ENCODE results near the gene SLC25A46.
"Not testable (repeated sequence)": the region's sequence is repeated elsewhere in the genome, so short reads cannot be mapped to it uniquely, and the experiment has no call there.

Gene SLC25A46

DNA sequence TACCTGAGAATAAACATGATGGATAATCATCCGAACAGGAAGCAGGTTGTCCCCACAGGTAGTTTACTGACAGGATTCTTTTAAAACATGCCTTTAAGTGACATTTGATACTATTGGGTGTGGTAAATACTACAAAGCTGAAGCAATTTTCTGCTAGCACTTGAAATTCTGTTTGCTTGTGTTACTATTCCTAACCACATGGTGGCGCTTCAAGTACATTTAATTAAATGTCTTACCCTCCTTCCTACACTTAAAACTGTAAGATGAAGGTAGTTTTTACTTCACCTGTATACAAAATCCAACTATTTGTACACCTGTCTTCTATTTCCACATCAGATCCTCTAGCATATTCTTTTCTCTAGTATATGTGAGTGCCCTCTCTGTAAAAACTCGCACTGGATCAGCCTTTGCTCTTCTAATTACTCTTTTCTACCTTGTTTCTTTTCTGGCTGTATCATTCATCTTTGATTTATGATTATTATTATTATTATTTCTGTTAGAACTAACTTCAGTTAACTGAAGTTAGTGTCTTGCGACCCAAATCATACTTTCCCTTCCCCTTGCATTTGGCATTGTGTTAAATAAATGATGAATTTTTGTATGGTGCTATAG, 18.4 kb downstream of the SLC25A46 start:
- DNase-seq (ENCODE audit: low spot score), result peak; percentile 75

DNA sequence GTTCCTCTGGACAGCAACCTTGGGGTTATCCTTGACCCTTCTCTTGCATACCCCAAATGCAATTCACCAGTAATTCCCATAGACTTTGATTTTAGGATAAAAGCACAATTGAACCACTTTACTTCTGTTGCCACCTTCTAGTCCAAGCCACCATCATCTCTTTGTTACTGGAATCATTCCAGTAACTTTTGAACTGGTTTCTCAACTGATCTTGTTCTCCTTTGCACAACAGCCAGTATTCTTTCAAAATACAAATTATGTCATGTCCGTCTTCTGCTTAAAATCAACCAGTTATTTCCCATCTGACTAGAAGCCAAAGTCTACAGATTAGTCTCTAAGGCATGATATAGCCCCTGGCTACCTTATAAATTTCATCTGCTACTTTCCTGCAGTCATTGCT, 21.4 kb downstream of the SLC25A46 start:
- no peak for DNase-seq (ENCODE audit: low spot score)

DNA sequence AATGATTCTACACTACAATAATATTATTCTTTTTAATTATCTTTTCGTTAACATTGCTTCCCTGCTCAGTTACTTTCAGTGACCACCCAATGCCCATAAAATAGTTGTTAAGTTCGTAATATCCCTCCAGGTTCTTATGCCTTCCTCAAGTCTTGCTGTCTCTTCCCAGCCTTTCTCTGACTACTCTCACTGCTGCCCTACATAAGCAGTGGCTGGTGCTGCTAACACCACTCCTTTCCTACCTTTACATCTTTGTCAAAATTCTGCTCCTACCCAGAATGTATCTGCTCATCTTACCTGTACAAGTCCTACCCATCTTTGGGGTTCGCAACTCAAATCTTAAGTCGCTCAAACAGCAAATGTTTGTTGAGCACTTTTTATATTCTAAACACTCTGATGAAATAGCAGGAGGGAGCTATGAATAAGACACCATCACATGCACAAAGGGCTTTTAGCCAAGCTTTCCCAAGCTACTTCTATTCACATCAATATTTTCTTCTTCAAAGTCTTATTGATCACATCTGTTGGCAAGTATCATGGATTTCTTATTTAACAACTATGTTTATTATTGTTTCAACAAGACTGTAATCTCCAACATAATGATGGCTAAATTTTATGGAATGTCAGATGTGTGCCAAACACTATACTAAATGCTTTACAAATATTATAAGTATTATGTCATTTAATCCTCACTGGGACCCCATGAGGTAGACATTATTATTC, 29.5 kb downstream of the SLC25A46 start:
- no peak for DNase-seq (ENCODE audit: low spot score)

DNA sequence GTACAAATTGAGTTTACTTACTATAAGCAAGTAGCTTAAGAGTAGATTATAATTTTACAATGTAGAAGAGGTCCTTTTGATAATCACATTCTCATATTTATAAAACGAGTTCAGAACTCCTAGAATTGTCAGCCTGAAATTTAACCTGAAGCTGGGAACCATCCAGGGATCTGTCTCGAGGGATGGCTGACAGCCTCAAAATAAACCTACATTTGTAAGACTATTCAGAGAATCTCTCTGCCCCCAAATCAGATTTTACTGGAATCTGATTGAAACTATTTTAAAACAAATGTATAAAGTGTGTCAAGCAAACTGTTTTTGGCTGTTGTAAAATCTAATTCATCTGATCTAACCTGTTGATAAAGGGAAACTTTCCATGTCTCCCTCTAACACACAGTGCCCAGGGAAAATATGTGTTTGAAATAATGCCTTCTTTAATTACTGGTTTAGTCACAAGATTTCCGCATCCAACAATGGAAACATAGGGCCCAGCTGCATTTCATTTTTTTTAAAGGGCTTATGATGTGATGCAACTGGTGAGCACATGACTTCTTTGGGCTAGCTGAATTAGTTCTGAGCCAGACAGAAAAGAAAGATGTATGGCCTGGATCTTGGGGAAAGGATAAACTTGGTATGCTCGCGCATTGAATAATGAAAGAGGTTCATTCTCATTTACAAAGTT, 30.3 kb downstream of the SLC25A46 start:
- no peak for DNase-seq (ENCODE audit: low spot score)

DNA sequence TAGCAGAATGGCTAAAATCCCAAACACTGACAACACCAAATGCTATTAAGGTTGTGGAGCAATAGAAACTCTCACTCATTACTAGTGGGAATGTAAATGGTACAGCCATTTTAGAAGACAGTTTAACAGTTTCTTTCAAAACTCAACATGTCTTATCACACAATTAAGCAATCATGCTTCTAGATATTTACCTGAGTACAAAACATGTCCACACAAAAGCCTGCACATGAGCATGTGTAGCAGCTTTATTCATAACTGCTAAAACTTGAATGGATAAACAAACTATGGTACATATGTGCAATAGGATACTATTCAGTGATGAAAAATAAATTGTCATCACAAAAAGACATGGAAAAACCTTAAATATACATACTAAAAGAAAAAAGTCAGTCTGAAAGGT, 31.5 kb downstream of the SLC25A46 start:
- DNase-seq (ENCODE audit: low spot score), result no peak

DNA sequence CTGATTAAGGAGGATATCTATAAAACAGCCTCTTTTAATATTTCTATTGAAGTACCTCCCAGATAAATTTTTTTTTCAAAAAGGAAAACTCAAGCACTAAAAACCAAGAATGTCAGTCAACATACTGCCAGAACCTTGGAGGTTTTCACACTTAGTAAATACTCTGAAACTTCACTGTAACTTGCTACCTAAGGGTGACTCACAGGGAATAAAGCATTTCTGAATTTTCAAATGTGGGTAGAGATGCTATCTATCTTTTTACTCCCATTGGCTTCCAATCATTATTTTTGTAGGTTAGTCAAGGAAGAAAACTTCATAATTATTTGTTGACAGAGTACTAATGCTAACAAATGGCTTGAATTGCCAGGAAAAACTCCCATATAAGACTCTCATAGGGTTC, 46.1 kb downstream of the SLC25A46 start:
- no peak for DNase-seq (ENCODE audit: low spot score)

DNA sequence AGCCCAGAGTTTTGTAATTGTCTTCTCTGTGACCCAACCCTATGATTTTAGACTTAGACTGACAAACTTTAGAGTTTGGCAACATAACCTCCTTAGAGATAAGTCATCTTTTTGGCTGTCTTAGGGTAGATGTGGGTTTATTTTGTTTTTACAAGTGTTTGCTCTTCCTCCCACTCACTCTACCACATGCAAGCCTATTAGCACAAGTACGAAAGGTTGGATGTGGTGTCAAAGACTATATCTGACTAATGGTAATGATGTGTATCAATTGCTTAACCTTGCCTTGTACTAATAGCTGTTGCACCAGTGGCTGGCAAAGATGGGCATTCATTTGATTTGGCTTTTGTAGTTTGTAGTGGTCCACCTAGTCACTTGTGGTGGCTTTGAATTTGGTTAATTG, 46.5 kb downstream of the SLC25A46 start:
- DNase-seq (ENCODE audit: low spot score), result no peak

DNA sequence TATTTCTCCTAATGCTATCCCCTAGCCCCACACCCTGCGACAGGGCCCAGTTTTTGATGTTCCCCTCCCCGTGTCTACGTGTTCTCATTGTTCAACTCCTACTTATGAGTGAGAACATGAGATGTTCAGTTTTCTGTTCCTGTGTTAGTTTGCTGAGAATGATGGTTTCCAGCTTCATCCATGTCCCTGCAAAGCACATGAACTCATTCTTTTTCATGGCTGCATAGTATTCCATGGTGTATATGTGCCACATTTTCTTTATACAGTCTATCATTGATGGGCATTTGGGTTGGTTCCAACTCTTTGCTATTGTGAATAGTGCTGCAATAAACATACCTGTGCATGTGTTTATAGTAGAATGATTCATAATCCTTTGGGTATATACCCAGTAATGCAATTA, 49.2 kb downstream of the SLC25A46 start:
- DNase-seq (ENCODE audit: low spot score), result not testable (repeated sequence)

DNA sequence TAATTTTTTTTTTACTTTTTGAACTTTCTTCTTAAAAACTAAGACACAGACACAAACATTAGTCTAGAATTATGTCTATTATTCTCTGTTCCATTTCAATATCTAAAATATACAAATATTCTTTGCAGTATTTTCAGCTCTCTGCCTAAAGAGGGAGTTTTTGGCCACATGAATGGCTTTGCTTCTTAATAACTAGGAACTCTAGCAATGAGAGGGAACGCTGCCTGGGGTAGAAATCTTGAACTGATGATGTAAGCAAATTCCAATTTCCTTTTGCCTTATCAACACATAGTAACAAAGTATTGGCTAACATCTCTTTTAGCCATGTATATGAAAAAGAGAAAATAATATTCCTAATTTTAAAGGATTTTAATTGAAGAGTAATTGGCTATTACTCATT, 51.9 kb downstream of the SLC25A46 start:
- peak; percentile 28 for DNase-seq (ENCODE audit: low spot score)

DNA sequence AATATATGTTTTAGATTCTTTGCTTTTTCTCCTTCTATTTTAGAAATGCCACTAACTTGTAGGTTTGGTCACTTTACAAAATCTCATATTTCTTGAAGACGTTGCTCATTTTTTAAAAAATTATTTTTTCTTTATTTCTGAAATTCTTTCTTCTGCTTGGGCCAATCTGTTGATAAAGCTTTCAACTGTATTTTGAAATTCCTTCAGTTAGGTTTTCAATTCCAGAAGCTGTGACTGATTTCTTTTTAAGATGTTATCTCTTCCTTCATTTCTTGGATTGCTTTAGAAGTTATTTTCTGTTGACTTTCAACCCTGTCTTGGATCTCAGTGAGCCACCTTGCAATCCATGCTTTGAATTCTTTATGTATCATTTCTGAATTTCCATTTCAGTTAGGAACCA, 64.2 kb downstream of the SLC25A46 start:
- DNase-seq (ENCODE audit: low spot score), result no peak

DNA sequence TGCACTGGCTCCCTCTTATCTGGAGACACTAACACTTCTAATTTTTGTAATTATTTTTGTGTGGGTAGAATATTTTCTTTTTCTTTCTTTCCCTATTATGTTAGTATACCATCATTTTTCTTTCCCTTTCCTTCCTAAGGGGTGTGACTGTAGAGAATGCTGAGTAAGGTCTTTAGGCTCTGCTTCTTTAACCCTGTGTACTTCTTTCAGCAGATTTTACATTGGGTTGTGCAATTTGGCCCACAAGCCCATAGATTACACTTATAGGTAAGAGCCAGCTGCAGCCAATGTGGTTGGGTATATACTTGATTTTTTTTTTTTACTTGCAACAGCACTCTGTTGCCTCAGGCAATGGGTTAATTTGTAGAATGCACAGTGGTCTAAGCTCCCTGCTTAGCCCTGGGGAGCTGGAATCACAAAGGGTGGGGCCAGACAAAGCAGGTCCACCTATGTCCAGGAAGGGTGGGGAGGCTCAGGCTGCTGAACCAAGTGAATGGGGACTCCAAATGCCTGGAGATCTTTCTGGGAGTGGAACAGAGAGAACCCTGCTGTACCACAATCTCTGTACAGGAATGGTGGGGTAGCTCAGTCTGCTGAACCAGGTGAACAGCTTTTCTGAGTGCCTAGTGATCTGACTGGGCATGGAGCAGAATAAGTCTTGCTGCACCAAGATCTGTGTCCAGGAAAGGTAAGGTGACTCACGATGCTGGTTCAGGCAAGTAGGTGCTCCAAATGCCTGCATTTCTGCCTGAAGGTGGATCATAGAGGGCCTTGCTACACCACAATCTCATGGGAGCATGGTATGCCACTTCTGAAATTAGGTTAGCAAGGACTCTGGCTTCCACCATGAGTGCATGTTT, 64.9 kb downstream of the SLC25A46 start:
- no peak for DNase-seq (ENCODE audit: low spot score)

DNA sequence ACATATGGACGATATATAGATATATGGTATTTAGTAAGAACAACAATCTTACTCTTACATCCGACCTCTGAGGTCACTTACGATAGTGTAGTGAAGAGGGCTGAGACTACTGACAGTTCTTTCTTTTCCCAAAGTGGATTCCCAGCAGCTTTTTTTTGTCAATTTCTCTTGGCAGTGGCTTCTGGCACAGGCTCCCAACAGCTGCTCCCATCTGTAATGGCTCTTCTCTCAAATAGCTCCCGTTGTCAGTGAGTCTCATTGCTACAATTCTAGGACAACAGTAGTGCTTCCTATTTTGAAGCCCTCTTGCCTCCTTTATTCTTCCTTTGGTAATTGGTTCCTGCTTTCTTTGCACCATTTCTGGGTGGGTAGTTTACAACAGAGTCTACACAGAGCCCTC, 68.4 kb downstream of the SLC25A46 start:
- DNase-seq (ENCODE audit: low spot score), result no peak

DNA sequence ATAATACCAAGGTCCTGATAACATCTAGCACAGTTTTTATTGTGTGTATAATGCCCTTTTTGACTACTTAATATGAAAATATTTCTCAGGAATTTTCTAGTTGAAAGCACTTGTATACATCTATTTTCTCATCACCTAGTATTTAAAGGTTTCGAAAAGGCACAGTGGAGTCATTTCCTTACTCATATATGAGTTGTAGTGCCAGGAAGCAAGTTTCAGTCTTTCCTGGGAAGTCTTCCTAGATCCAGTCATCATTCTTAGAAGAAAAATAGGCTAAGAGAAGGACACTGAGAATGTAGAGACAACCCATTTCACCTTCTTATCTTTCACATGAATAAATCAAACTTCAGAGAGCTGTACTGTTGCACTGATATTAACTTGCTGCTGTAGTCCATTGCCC, 70.2 kb downstream of the SLC25A46 start:
- DNase-seq (ENCODE audit: low spot score), result no peak
